IMR-90 (cell line): ENCODE measurements around the gene LAIR1. TPM values are rescaled to one million over a fixed set of nuclear protein-coding genes. Genes with fewer than 3 reads are reported as not detected.
"Not testable (repeated sequence)": the region's sequence is repeated elsewhere in the genome, so short reads cannot be mapped to it uniquely, and the experiment has no call there.

ENCODE experiments used
- ATAC-seq: fragments of 200-7000 bp; cut with Tn5 transposase; 2 replicates; pipeline ENCODE4 v1.9.1; 2020; ENCODE audit warnings: low read depth, mild to moderate bottlenecking, moderate library complexity
- BruUV-seq: library from RNA; stranded (reverse); fragments of 400-500 nt; replicated peaks from 2 replicates; lab custom pipeline; 2021; lab: Mats Ljungman, UMichigan
- CTCF ChIA-PET: fragments of 300-600 bp; formaldehyde crosslinking; extraction: SDS; loops from one replicate; lab custom pipeline; 2021; ENCODE audit warnings: antibody characterized with exemption; lab: Yijun Ruan, JAX
- POLR2A ChIA-PET: fragments of 300-600 bp; sonication (Branson Sonifier 250); formaldehyde crosslinking; loops from one replicate; lab custom pipeline; 2022; ENCODE audit warnings: antibody characterized with exemption; ENCODE audit not compliant: unreplicated experiment; lab: Charles Lee
- DNase-seq: peaks from one replicate; pipeline ENCODE4 v3.0.0; 2013
- H2AFZ ChIP-seq: replicated peaks from 2 replicates; pipeline ENCODE3; 2013; ENCODE audit warnings: low read length, mild to moderate bottlenecking; ENCODE audit not compliant: poor library complexity
- H2AK5ac ChIP-seq: 2 replicates; pipeline ENCODE4 v1.6.1; 2013; ENCODE audit warnings: low read depth, low read length, inconsistent platforms
- H2AK9ac ChIP-seq: replicated peaks from 2 replicates; pipeline ENCODE3; 2013; ENCODE audit warnings: mild to moderate bottlenecking, low read depth, low read length, moderate library complexity; ENCODE audit not compliant: poor library complexity
- H2BK120ac ChIP-seq: 2 replicates; pipeline ENCODE4 v1.6.1; 2013; ENCODE audit warnings: low read depth, low read length, inconsistent platforms
- H2BK15ac ChIP-seq: 3 replicates; pipeline ENCODE4 v1.6.1; 2013; ENCODE audit warnings: low read depth, low read length, inconsistent platforms
- H2BK20ac ChIP-seq: 2 replicates; pipeline ENCODE4 v1.6.1; 2013; ENCODE audit warnings: low read depth, mild to moderate bottlenecking, inconsistent platforms, low read length, moderate library complexity
- H2BK5ac ChIP-seq: 2 replicates; pipeline ENCODE4 v1.6.1; 2013; ENCODE audit warnings: mild to moderate bottlenecking, low read depth, low read length, inconsistent platforms; ENCODE audit not compliant: poor library complexity, severe bottlenecking
- H3K14ac ChIP-seq: replicated peaks from 2 replicates; pipeline ENCODE4 v1.6.1; 2013; ENCODE audit warnings: low read depth, low read length, inconsistent platforms
- H3K18ac ChIP-seq: 2 replicates; pipeline ENCODE4 v1.6.1; 2013; ENCODE audit warnings: low read depth, low read length, control low read depth
- H3K23ac ChIP-seq: 2 replicates; pipeline ENCODE4 v1.6.1; 2013; ENCODE audit warnings: low read depth, low read length, inconsistent platforms
- H3K27ac ChIP-seq: 2 replicates; pipeline ENCODE4 v1.5.1; 2013; ENCODE audit warnings: mild to moderate bottlenecking, control low read depth, low read length; ENCODE audit not compliant: insufficient read depth
- H3K27me3 ChIP-seq: 2 replicates; pipeline ENCODE4 v1.6.1; 2013; ENCODE audit warnings: low read length; ENCODE audit not compliant: control insufficient read depth, insufficient read depth
- H3K36me3 ChIP-seq: 2 replicates; pipeline ENCODE4 v1.6.1; 2013; ENCODE audit warnings: low read length, mixed read lengths; ENCODE audit not compliant: control insufficient read depth, insufficient read depth
- H3K4ac ChIP-seq: 2 replicates; pipeline ENCODE4 v1.6.1; 2013; ENCODE audit warnings: low read depth, low read length, inconsistent platforms
- H3K4me1 ChIP-seq: 2 replicates; pipeline ENCODE4 v1.6.1; 2013; ENCODE audit warnings: low read length, mixed read lengths; ENCODE audit not compliant: control insufficient read depth, insufficient read depth
- H3K4me2 ChIP-seq: 2 replicates; pipeline ENCODE4 v1.6.1; 2013; ENCODE audit warnings: low read depth, mild to moderate bottlenecking, control low read depth, low read length, moderate library complexity
- H3K4me3 ChIP-seq: 2 replicates; pipeline ENCODE4 v1.5.1; 2013; ENCODE audit warnings: low read depth, mild to moderate bottlenecking, control low read depth, low read length, moderate library complexity; ENCODE audit not compliant: insufficient read depth
- H3K56ac ChIP-seq: 2 replicates; pipeline ENCODE4 v1.6.1; 2013; ENCODE audit warnings: low read length, inconsistent platforms; ENCODE audit not compliant: insufficient read depth; ENCODE audit errors: extremely low read depth
- H3K79me1 ChIP-seq, 2 experiments: 2 replicates each; pipeline ENCODE4 v1.6.1; 2013; ENCODE audit warnings: low read length in 2 of 2, inconsistent platforms in 1 of 2, low read depth in 1 of 2
- H3K9ac ChIP-seq: 2 replicates; pipeline ENCODE4 v1.6.1; 2013; ENCODE audit warnings: low read depth, low read length, control low read depth
- H3K9me1 ChIP-seq: 2 replicates; pipeline ENCODE4 v1.6.1; 2013; ENCODE audit warnings: low read length, inconsistent platforms; ENCODE audit not compliant: insufficient read depth
- H3K9me3 ChIP-seq: 2 replicates; pipeline ENCODE4 v1.6.1; 2013; ENCODE audit warnings: low read length; ENCODE audit not compliant: control insufficient read depth, insufficient read depth
- H4K20me1 ChIP-seq: 2 replicates; pipeline ENCODE4 v1.6.1; 2013; ENCODE audit warnings: low read length, inconsistent platforms; ENCODE audit not compliant: insufficient read depth
- H4K5ac ChIP-seq: 2 replicates; pipeline ENCODE4 v1.6.1; 2013; ENCODE audit warnings: mild to moderate bottlenecking, low read depth, low read length, control low read depth
- H4K8ac ChIP-seq, 2 experiments: 2 replicates each; pipeline ENCODE4 v1.6.1; 2013; ENCODE audit warnings: low read depth in 2 of 2, low read length in 2 of 2, control low read depth in 1 of 2, inconsistent platforms in 1 of 2
- H4K91ac ChIP-seq: 2 replicates; pipeline ENCODE4 v1.6.1; 2013; ENCODE audit warnings: low read depth, low read length, inconsistent platforms; ENCODE audit not compliant: insufficient read depth
- MAZ ChIP-seq: IDR thresholded peaks from 2 replicates; pipeline ENCODE4 v1.6.1; 2012; ENCODE audit warnings: low read depth, mild to moderate bottlenecking, low read length, improper control_type of control experiment, moderate library complexity, borderline replicate concordance
- POLR2A ChIP-seq: IDR thresholded peaks from 2 replicates; pipeline ENCODE4 v1.6.1; 2012; ENCODE audit warnings: mild to moderate bottlenecking, low read depth, low read length
- WGBS, 2 experiments: methylation state at CpG; one replicate each; pipeline versions ENCODE4 v1.1.5 to v1.1.7; 2013; ENCODE audit warnings: missing lambda C conversion rate in 2 of 2; ENCODE audit not compliant: insufficient read length in 1 of 2; ENCODE audit errors: extremely low coverage in 2 of 2; 5-methylcytosine and 5-hydroxymethylcytosine counted together
- dilution Hi-C: fragments of 300-500 bp; cut with HindIII; formaldehyde crosslinking; loops from one replicate; pipeline ENCODE4 v1.14.3; 2018; ENCODE audit warnings: low sequenced_read_pairs; ENCODE audit not compliant: unreplicated experiment
- in situ Hi-C: fragments of 300-500 bp; cut with MboI; formaldehyde crosslinking; loops from 3 replicates; pipeline ENCODE4 v1.14.3; 2019; ENCODE audit warnings: low sequenced_read_pairs, inconsistent platforms, mixed read lengths
- intact Hi-C: fragments of 100-400 bp; cut with micrococcal nuclease; formaldehyde crosslinking; loops from 2 replicates; pipeline ENCODE4 v1.10.0; 2022
- polyA plus RNA-seq, 3 experiments: library from polyadenylated mRNA; depleted of rRNA; stranded (reverse); fragments of >200 nt; gene quantifications; 2 replicates each; pipeline ENCODE4 v1.2.3, GENCODE V29; 2012; ENCODE audit warnings: low replicate concordance in 1 of 3
- total RNA-seq: library from RNA; depleted of rRNA; stranded (reverse); fragments of >200 nt; gene quantifications from 2 replicates; pipeline ENCODE4 v1.2.3, GENCODE V29; 2012
- TF ChIP-seq, protein P1 (sequence below): conservative IDR thresholded peaks from 2 replicates; pipeline ENCODE4 v1.5.1; 2012; ENCODE audit warnings: mild to moderate bottlenecking, low read depth, low read length, improper control_type of control experiment
- TF ChIP-seq, protein P2 (sequence below): fragments of 150-350 bp; IDR thresholded peaks from 2 replicates; pipeline ENCODE4 v1.6.1; 2017; ENCODE audit warnings: mild to moderate bottlenecking, antibody characterized with exemption, low read length, low read depth

The LAIR1 gene
- total and polyA plus RNA-seq, 2 of the 4 experiments (the other 2 are of a cell fraction): not detected

DNA sequence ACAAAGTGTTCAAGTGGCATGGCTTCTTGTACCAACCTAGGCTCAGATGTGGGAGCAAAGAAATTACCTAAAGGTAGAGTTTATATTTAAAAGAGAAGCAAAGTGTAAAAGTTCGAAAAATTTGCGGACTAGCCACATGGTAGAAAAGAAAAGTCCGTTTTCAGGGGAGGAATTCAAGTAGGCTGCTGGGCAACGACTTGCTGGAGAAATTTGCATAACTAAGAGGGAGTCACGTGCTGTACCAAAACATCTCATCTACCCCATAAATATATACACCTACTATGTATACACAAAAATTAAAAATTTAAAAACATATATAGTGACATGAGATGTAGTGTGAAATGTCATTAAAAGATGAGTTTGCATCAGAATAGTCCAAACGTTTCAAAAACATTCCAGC lies 2.1 kb upstream of the LAIR1 start:
- CTCF ChIA-PET: no interaction called here

DNA sequence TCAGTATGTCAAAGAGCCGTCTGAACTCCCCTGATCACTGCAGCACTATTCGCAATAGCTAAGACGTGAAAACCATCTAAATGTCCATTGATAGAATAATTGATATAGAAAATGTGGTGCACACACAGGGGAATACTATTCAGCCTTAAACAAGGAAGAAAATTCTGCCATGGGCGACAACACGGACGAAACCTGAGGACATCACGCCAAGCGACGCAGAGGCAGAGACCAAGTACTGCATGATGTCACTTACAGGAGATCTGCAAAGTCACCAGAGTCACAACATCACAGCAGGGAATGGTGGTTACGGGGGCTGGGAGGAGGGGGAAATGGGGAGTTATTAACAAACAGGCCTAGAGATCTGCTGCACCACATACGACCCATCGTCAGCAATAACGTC lies 1.1 kb upstream of the LAIR1 start:
- H3K4ac ChIP-seq, H3K9me3 ChIP-seq, H3K36me3 ChIP-seq, H3K23ac ChIP-seq, H3K27ac ChIP-seq, H3K14ac ChIP-seq, BruUV-seq, DNase-seq, intact Hi-C loops, H2AK9ac ChIP-seq, H3K56ac ChIP-seq, in situ Hi-C loops, H4K20me1 ChIP-seq, H2BK15ac ChIP-seq, H3K27me3 ChIP-seq, dilution Hi-C loops, H4K91ac ChIP-seq, H3K4me3 ChIP-seq, H3K18ac ChIP-seq, H3K9ac ChIP-seq, CTCF ChIA-PET, POLR2A ChIA-PET, H2BK20ac ChIP-seq, H2AFZ ChIP-seq, H3K4me2 ChIP-seq, H3K9me1 ChIP-seq, H2BK5ac ChIP-seq, H3K4me1 ChIP-seq, H3K79me1 ChIP-seq, H2BK120ac ChIP-seq, H4K8ac ChIP-seq, H2AK5ac ChIP-seq, ATAC-seq, H4K5ac ChIP-seq: not testable (repeated sequence)
- no CpG with 5 or more reads among the region's 13 CpGs for WGBS, 2 experiments

More for the DNA sequence above, 2.1 kb upstream of the LAIR1 start:
- Histone ChIP-seq H3K18ac (no peak overlapping the region), H2AK9ac (no peak overlapping the region), H3K79me1 (no peaks in the 10 kb centered on the region), H3K36me3 (no peaks in the 10 kb centered on the region), H3K4me3 (no peak overlapping the region), H3K4ac (no peak overlapping the region), H4K8ac (no peak overlapping the region), H4K91ac (no peak overlapping the region), H3K9me3 (peaks cover 5% of the 10 kb centered on the region; the same call in 1 of the 2 replicates), H3K4me1 (no peaks in the 10 kb centered on the region), H4K5ac (no peak overlapping the region), H3K14ac (no peak overlapping the region), H2BK20ac (no peak overlapping the region), H3K27ac (no peak overlapping the region), H2BK120ac (no peak overlapping the region), H2BK15ac (no peak overlapping the region), H3K9me1 (no peaks in the 10 kb centered on the region), H3K4me2 (no peak overlapping the region), H3K56ac (no peak overlapping the region), H2AK5ac (no peak overlapping the region), H4K20me1 (no peaks in the 10 kb centered on the region), H2BK5ac (no peak overlapping the region), H2AFZ (no peak overlapping the region), H3K9ac (no peak overlapping the region), H3K27me3 (no peaks in the 10 kb centered on the region), H3K23ac (no peak overlapping the region)
- BruUV-seq: no TSS peak
- POLR2A ChIA-PET: no interaction called here
- TF ChIP-seq POLR2A: no peak
- TF ChIP-seq, protein P1, sequence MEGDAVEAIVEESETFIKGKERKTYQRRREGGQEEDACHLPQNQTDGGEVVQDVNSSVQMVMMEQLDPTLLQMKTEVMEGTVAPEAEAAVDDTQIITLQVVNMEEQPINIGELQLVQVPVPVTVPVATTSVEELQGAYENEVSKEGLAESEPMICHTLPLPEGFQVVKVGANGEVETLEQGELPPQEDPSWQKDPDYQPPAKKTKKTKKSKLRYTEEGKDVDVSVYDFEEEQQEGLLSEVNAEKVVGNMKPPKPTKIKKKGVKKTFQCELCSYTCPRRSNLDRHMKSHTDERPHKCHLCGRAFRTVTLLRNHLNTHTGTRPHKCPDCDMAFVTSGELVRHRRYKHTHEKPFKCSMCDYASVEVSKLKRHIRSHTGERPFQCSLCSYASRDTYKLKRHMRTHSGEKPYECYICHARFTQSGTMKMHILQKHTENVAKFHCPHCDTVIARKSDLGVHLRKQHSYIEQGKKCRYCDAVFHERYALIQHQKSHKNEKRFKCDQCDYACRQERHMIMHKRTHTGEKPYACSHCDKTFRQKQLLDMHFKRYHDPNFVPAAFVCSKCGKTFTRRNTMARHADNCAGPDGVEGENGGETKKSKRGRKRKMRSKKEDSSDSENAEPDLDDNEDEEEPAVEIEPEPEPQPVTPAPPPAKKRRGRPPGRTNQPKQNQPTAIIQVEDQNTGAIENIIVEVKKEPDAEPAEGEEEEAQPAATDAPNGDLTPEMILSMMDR: no peak
- no peak for TF ChIP-seq MAZ
- TF ChIP-seq, protein P2, sequence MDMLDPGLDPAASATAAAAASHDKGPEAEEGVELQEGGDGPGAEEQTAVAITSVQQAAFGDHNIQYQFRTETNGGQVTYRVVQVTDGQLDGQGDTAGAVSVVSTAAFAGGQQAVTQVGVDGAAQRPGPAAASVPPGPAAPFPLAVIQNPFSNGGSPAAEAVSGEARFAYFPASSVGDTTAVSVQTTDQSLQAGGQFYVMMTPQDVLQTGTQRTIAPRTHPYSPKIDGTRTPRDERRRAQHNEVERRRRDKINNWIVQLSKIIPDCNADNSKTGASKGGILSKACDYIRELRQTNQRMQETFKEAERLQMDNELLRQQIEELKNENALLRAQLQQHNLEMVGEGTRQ: no peak
- DNase-seq: no peak
- no peak for ATAC-seq
- dilution Hi-C loops (no loop called here), intact Hi-C loops (no loop called here), in situ Hi-C loops (no loop called here)
- no CpG with 5 or more reads among the region's 6 CpGs for WGBS, 2 experiments
